ENCODE results near the gene GCNT4.

The GCNT4 gene

DNA sequence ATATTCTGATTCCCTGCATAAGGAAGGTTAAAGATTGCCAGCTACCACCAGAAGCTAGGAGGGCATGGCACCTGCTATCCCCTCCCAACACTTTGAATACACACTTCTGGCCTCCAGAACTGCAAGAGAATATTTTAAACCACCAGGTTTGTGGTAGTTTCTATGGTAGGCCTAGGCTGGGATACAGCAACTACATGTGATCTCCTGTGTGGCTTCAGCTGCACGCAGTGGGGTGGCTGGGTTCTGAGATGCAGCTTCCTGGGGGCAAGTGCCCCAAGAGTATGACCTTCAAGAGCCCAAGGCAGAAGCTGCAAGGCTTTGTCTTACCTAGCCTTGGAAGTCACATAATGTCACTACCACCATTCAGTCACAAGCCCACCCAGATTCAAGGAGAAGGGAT is 39.6 kb downstream of the GCNT4 start:
- H3K9me3 Mint-ChIP-seq (ENCODE audit: low read depth) = no peaks in the 10 kb centered on the region
- no peak overlapping the region for H3K27ac Mint-ChIP-seq
- no peaks in the 10 kb centered on the region for H3K27me3 Mint-ChIP-seq
- H3K36me3 Mint-ChIP-seq = peaks cover 5% of the 10 kb centered on the region
- no peak overlapping the region for H3K4me3 Mint-ChIP-seq
- peaks cover 13% of the 10 kb centered on the region for H3K4me1 Mint-ChIP-seq (ENCODE audit: low read depth)

DNA sequence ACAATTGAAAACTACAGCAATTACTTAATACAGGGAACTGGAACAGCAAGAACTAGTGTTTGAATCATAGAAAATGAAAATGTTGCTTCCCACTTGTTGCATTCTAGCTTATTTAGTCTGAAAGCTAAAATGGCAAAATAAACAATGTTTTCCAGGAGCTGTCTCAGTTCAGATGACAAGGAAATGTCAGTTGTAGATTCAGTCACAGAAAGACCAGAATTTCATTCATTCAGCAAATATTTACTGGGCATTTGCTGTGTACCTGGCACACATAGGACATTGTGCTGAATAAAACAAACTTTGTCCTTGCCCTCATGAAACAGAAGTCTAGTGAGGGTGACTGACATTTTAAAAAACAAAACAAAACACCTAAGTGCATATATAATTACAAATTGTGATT is 41.5 kb downstream of the GCNT4 start:
- H3K27me3 Mint-ChIP-seq = no peaks in the 10 kb centered on the region
- peaks cover 5% of the 10 kb centered on the region for H3K36me3 Mint-ChIP-seq
- H3K27ac Mint-ChIP-seq = no peak overlapping the region
- peaks cover 3% of the 10 kb centered on the region for H3K9me3 Mint-ChIP-seq (ENCODE audit: low read depth)
- peaks cover 10% of the 10 kb centered on the region for H3K4me1 Mint-ChIP-seq (ENCODE audit: low read depth)
- no peak overlapping the region for H3K4me3 Mint-ChIP-seq

DNA sequence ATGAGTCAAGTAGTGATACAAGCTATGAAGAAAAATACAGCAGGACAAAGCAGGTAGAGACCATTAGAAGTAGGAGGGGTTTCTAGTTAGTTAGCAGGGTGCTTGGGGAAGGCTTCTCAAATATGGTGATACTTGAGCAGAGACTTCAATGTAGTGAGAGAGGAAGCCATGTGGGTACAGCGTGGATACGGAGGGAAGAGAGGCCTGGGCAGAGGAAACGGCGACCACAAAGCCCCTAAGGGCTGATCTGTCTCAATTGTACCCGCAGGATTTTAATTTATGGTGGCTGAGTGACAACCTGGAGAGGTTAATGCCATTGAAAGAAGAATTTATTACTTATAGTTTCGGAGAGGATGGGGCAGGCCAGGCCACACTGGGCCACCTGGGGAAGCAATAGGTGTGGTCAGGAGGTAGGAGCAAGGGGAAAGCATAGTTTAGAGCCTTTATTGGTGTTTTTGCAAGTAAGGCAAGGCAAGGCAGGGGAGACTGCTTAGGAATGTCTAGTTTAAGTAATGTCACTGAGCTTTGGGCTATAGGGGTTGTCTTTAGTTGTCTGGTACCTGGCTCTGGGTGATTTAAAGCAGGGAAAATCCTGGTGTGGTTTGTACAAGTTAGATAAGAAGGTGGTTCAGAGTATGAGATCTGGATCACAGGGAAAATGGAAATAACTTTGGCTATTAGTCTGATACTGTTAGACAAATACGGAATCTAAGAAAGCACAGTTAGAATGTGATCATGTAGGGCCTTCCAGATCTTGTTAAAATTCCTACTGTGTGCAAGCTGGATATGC is 42.6 kb downstream of the GCNT4 start:
- Mint-ChIP-seq H3K9me3 (ENCODE audit: low read depth) (peaks cover 3% of the 10 kb centered on the region), H3K4me3 (no peak overlapping the region), H3K36me3 (peaks cover 5% of the 10 kb centered on the region), H3K27ac (no peak overlapping the region), H3K27me3 (no peaks in the 10 kb centered on the region), H3K4me1 (ENCODE audit: low read depth) (peaks cover 10% of the 10 kb centered on the region)

DNA sequence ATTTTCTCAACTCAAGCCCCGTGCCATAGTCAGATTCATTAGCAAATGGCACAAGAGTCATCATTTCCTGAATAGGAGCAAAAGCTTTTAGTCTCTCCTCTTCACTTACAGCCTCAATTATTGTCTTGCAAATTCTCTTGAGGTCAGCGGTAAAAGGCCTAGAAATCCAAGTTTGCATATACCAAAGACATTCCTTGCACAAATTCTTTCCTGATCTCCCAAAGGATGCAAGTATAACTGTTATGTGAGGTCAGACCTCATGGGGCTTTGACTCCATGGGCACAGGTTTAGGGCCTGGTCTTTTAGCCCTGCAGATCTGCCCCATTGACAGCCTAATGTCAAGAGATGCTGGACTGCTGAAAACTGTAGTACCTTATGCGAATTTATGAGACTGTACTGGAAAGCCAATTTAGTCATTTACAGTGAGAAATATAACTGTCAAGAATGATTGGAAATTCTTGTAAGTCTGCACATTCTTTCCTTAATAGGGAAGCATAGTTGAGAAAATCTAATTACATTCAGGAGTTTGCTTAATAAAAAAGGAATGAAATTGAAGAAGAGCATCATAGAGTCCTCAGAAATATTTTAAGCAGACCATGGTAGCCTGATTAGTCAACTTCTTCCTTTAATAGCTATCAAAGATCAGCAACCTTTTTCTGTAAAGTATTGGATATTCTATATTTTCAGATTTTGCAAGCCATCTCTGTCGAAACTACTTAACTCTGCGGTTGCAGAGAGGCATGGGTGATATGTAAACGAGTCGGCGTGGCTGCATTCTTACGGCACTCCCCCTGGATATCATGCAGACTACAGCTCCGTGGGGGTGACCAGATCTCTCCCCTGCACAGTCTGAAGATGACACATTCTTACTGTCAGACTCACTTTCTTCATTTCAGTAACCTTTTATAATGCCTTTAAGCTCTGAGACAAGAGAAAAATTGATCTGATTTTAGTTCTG is 45.2 kb downstream of the GCNT4 start:
- peaks cover 3% of the 10 kb centered on the region for H3K9me3 Mint-ChIP-seq (ENCODE audit: low read depth)
- H3K4me1 Mint-ChIP-seq (ENCODE audit: low read depth) = peaks cover 10% of the 10 kb centered on the region
- no peak overlapping the region for H3K27ac Mint-ChIP-seq
- H3K36me3 Mint-ChIP-seq = peaks cover 5% of the 10 kb centered on the region
- no peaks in the 10 kb centered on the region for H3K27me3 Mint-ChIP-seq
- H3K4me3 Mint-ChIP-seq = no peak overlapping the region

DNA sequence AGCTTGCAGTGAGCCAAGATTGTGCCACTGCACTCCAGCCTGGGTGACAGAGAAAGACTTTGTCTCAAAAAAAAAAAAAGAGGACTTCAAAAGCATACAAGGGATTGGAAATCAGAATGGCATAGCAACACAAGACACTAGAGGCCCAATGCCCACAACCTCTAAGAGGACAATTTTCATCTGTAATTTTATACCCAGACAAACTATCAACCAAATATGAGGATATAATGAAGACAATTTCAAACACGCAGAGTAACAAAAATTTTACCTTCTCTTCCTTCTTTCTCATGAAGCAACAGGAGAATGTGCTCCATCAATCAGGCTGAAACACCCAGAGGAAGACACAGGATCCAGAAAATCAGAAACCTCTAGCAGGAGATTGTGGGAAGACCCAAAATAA is 46.8 kb downstream of the GCNT4 start:
- no peaks in the 10 kb centered on the region for H3K27me3 Mint-ChIP-seq
- no peak overlapping the region for H3K27ac Mint-ChIP-seq
- peaks cover 10% of the 10 kb centered on the region for H3K4me1 Mint-ChIP-seq (ENCODE audit: low read depth)
- H3K4me3 Mint-ChIP-seq = no peak overlapping the region
- peaks cover 3% of the 10 kb centered on the region for H3K9me3 Mint-ChIP-seq (ENCODE audit: low read depth)
- H3K36me3 Mint-ChIP-seq = peaks cover 2% of the 10 kb centered on the region

Measured in activated naive CD8-positive, alpha-beta T cell (primary cell).